NB4 (cell line): ENCODE results near the gene DCC.

Experiments used
- DNase-seq: peaks from one replicate; pipeline ENCODE4 v3.0.0; 2010; ENCODE audit warnings: low read depth
- H3K4me3 ChIP-seq: one replicate; pipeline ENCODE4 v1.5.1; 2011; ENCODE audit warnings: mild to moderate bottlenecking, low read depth, low read length, moderate library complexity
- MYC ChIP-seq: IDR thresholded peaks from 2 replicates; pipeline ENCODE4 v1.6.1; 2011; ENCODE audit warnings: low read depth, low read length
- POLR2A ChIP-seq: IDR thresholded peaks from 2 replicates; pipeline ENCODE4 v1.6.1; 2011; ENCODE audit warnings: mild to moderate bottlenecking; ENCODE audit not compliant: insufficient read length; ENCODE audit errors: extremely low read depth
- TF ChIP-seq, protein P1 (sequence below): IDR thresholded peaks from one replicate; pipeline ENCODE4 v1.5.1; 2012; ENCODE audit warnings: low read depth, low read length
- TF ChIP-seq, protein P2 (sequence below): IDR thresholded peaks from 2 replicates; pipeline ENCODE4 v1.6.1; 2011; ENCODE audit warnings: low read depth, low read length

DCC gene

DNA sequence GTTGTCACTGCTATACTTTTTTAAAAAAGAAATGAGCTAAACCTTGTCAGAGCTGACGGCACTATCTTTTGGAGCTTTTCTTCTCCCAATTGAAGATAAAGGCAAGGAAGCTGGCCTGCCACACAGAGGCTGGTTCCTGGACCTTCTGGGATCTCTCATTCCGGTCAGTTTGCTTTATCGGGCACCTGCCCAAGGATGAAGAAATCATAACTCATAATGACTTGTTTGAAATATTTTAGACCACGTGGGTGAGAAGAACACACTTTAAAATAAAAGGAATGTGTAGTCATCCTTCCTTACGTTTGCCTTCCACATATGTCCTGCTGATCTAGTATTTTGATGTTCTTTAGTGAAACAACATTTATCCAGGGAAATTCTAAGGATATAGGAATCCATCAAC lies 535.7 kb downstream of the DCC start:
- TF ChIP-seq, protein P1, sequence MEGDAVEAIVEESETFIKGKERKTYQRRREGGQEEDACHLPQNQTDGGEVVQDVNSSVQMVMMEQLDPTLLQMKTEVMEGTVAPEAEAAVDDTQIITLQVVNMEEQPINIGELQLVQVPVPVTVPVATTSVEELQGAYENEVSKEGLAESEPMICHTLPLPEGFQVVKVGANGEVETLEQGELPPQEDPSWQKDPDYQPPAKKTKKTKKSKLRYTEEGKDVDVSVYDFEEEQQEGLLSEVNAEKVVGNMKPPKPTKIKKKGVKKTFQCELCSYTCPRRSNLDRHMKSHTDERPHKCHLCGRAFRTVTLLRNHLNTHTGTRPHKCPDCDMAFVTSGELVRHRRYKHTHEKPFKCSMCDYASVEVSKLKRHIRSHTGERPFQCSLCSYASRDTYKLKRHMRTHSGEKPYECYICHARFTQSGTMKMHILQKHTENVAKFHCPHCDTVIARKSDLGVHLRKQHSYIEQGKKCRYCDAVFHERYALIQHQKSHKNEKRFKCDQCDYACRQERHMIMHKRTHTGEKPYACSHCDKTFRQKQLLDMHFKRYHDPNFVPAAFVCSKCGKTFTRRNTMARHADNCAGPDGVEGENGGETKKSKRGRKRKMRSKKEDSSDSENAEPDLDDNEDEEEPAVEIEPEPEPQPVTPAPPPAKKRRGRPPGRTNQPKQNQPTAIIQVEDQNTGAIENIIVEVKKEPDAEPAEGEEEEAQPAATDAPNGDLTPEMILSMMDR = no peak
- TF ChIP-seq MYC = no peak
- TF ChIP-seq POLR2A = no peak
- TF ChIP-seq, protein P2, sequence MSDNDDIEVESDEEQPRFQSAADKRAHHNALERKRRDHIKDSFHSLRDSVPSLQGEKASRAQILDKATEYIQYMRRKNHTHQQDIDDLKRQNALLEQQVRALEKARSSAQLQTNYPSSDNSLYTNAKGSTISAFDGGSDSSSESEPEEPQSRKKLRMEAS = no peak
- DNase-seq = no peak
- H3K4me3 ChIP-seq = no peak overlapping the region

- peak; percentile 1 for DNase-seq
- no peak overlapping the region for H3K4me3 ChIP-seq
- TF ChIP-seq, protein P1 = no peak
- TF ChIP-seq, protein P2 = no peak
- TF ChIP-seq MYC (no peak), POLR2A (no peak)
These were observed 548.0 kb downstream of the DCC start for GRCh38 chr18:52888014-52888413.

GRCh38 chr18:52894801-52895200 lies 554.8 kb downstream of the DCC start:
- TF ChIP-seq, protein P2 = no peak
- TF ChIP-seq MYC (no peak), POLR2A (no peak)
- TF ChIP-seq, protein P1 = no peak

GRCh38 chr18:52897611-52898484 lies 557.9 kb downstream of the DCC start:
- no peak for DNase-seq
- TF ChIP-seq, protein P2 = no peak
- H3K4me3 ChIP-seq = no peak overlapping the region

More at GRCh38 chr18:52894801-52895200, 554.8 kb downstream of the DCC start:
- DNase-seq = no peak
- H3K4me3 ChIP-seq = no peak overlapping the region

GRCh38 chr18:52898485-52899058 lies 558.6 kb downstream of the DCC start:
- TF ChIP-seq, protein P1 = no peak
- TF ChIP-seq MYC = no peak
- no peak for TF ChIP-seq POLR2A
- TF ChIP-seq, protein P2 = no peak
- H3K4me3 ChIP-seq = no peak overlapping the region
- DNase-seq = no peak

- TF ChIP-seq, protein P2 = no peak
- TF ChIP-seq MYC = no peak
- TF ChIP-seq, protein P1 = no peak
- no peak for TF ChIP-seq POLR2A
These were observed 562.2 kb downstream of the DCC start for GRCh38 chr18:52902188-52902587.

More at GRCh38 chr18:52902188-52902587, 562.2 kb downstream of the DCC start:
- DNase-seq = no peak
- no peak overlapping the region for H3K4me3 ChIP-seq
